ENCODE data around the gene CNIH1. TPM values are rescaled to one million over a fixed set of nuclear protein-coding genes. Genes with fewer than 3 reads are reported as not detected.
A peak's percentile ranks its signal among the peaks of the same experiment; 100 is the strongest.

Gene CNIH1
- total and polyA plus RNA-seq, 5 donors from 2014 or later = 40.5 to 112 (median 94.5) TPM

GRCh38 chr14:54475911-54476310 lies 34.7 kb upstream of the CNIH1 start:
- Histone ChIP-seq H3K36me3 (ENCODE audit: control insufficient read depth, insufficient read depth, low read length) (peaks cover 39% of the 10 kb centered on the region), H3K27me3 (ENCODE audit: control insufficient read depth, insufficient read depth, low read length) (no peaks in the 10 kb centered on the region), H3K27ac (ENCODE audit: insufficient read depth, low read length, poor library complexity, severe bottlenecking) (no peak overlapping the region), H3K4me1 (ENCODE audit: control insufficient read depth, insufficient read depth, low read length, poor library complexity, severe bottlenecking) (no peaks in the 10 kb centered on the region), H3K9me3 (ENCODE audit: control insufficient read depth in 2 of 2, low read length in 2 of 2) (no peaks in the 10 kb centered on the region), H3K4me3 (ENCODE audit: low read depth, low read length) (no peak overlapping the region)
- ATAC-seq (ENCODE audit: low read depth in 2 of 2) (no peak), DNase-seq (no peak)
- Mint-ChIP-seq H3K4me1 (peaks cover 6 to 15% (median 10%) of the 10 kb centered on the region in 4 donors), H3K27me3 (no peaks in the 10 kb centered on the region), H3K27ac (peak overlapping the region in 1 of 3 donors; percentile 54), H3K36me3 (peaks cover 35% of the 10 kb centered on the region), H3K9me3 (no peaks in the 10 kb centered on the region), H3K4me3 (no peak overlapping the region)

GRCh38 chr14:54475187-54475899 lies 34.2 kb upstream of the CNIH1 start:
- Histone ChIP-seq H3K4me3 (ENCODE audit: low read depth, low read length) (no peak overlapping the region), H3K4me1 (ENCODE audit: control insufficient read depth, insufficient read depth, low read length, poor library complexity, severe bottlenecking) (no peaks in the 10 kb centered on the region), H3K27ac (ENCODE audit: insufficient read depth, low read length, poor library complexity, severe bottlenecking) (peak overlapping the region; percentile 6), H3K9me3 (ENCODE audit: control insufficient read depth in 2 of 2, low read length in 2 of 2) (no peaks in the 10 kb centered on the region), H3K27me3 (ENCODE audit: control insufficient read depth, insufficient read depth, low read length) (no peaks in the 10 kb centered on the region), H3K36me3 (ENCODE audit: control insufficient read depth, insufficient read depth, low read length) (peaks cover 35% of the 10 kb centered on the region)
- H3K9me3 Mint-ChIP-seq = no peaks in the 10 kb centered on the region
- no peaks in the 10 kb centered on the region for H3K27me3 Mint-ChIP-seq
- H3K4me1 Mint-ChIP-seq = peaks cover 6 to 15% (median 10%) of the 10 kb centered on the region in 4 donors
- H3K4me3 Mint-ChIP-seq = no peak overlapping the region
- ATAC-seq (ENCODE audit: low read depth in 2 of 2) = no peak
- H3K36me3 Mint-ChIP-seq = peaks cover 38% of the 10 kb centered on the region
- H3K27ac Mint-ChIP-seq = peak overlapping the region in 1 of 3 donors; percentile 54
- DNase-seq = no peak

- no peaks in the 10 kb centered on the region for H3K9me3 Mint-ChIP-seq
- peaks cover 6 to 15% (median 10%) of the 10 kb centered on the region in 4 donors for H3K4me1 Mint-ChIP-seq
- DNase-seq = no peak
- peaks cover 43% of the 10 kb centered on the region for H3K36me3 Mint-ChIP-seq
- H3K27me3 Mint-ChIP-seq = no peaks in the 10 kb centered on the region
- peak overlapping the region in 1 of 3 donors; percentile 12 for H3K27ac Mint-ChIP-seq
- Histone ChIP-seq H3K9me3 (ENCODE audit: control insufficient read depth in 2 of 2, low read length in 2 of 2) (no peaks in the 10 kb centered on the region), H3K4me3 (ENCODE audit: low read depth, low read length) (no peak overlapping the region), H3K27me3 (ENCODE audit: control insufficient read depth, insufficient read depth, low read length) (no peaks in the 10 kb centered on the region), H3K27ac (ENCODE audit: insufficient read depth, low read length, poor library complexity, severe bottlenecking) (no peak overlapping the region), H3K36me3 (ENCODE audit: control insufficient read depth, insufficient read depth, low read length) (peaks cover 26% of the 10 kb centered on the region), H3K4me1 (ENCODE audit: control insufficient read depth, insufficient read depth, low read length, poor library complexity, severe bottlenecking) (no peaks in the 10 kb centered on the region)
- no peak overlapping the region for H3K4me3 Mint-ChIP-seq
- ATAC-seq (ENCODE audit: low read depth in 2 of 2) = no peak
Observed at GRCh38 chr14:54474232-54474793, 33.1 kb upstream of the CNIH1 start.

- Histone ChIP-seq H3K4me3 (ENCODE audit: low read depth, low read length) (no peak overlapping the region), H3K36me3 (ENCODE audit: control insufficient read depth, insufficient read depth, low read length) (peaks cover 11% of the 10 kb centered on the region), H3K27me3 (ENCODE audit: control insufficient read depth, insufficient read depth, low read length) (no peaks in the 10 kb centered on the region), H3K9me3 (ENCODE audit: control insufficient read depth in 2 of 2, low read length in 2 of 2) (peaks cover 6 to 10% of the 10 kb centered on the region in 2 experiments), H3K27ac (ENCODE audit: insufficient read depth, low read length, poor library complexity, severe bottlenecking) (no peak overlapping the region), H3K4me1 (ENCODE audit: control insufficient read depth, insufficient read depth, low read length, poor library complexity, severe bottlenecking) (no peaks in the 10 kb centered on the region)
- Mint-ChIP-seq H3K27ac (peak overlapping the region in 1 of 3 donors; percentile 20), H3K9me3 (peaks cover 0 to 8% (median 4%) of the 10 kb centered on the region in 7 donors), H3K4me1 (peaks cover 6 to 13% (median 8%) of the 10 kb centered on the region in 4 donors), H3K36me3 (peaks cover 43% of the 10 kb centered on the region), H3K4me3 (no peak overlapping the region), H3K27me3 (no peaks in the 10 kb centered on the region)
- ATAC-seq (ENCODE audit: low read depth in 2 of 2) (no peak), DNase-seq (no peak)
Observed at GRCh38 chr14:54472315-54472714, 31.1 kb upstream of the CNIH1 start.

GRCh38 chr14:54471641-54472040 lies 30.5 kb upstream of the CNIH1 start:
- H3K27me3 Mint-ChIP-seq = no peaks in the 10 kb centered on the region
- H3K27ac Mint-ChIP-seq = peak overlapping the region in 1 of 3 donors; percentile 47
- peaks cover 0 to 13% (median 7%) of the 10 kb centered on the region in 7 donors for H3K9me3 Mint-ChIP-seq
- Histone ChIP-seq H3K36me3 (ENCODE audit: control insufficient read depth, insufficient read depth, low read length) (peaks cover 7% of the 10 kb centered on the region), H3K4me1 (ENCODE audit: control insufficient read depth, insufficient read depth, low read length, poor library complexity, severe bottlenecking) (no peaks in the 10 kb centered on the region), H3K27me3 (ENCODE audit: control insufficient read depth, insufficient read depth, low read length) (no peaks in the 10 kb centered on the region), H3K9me3 (ENCODE audit: control insufficient read depth in 2 of 2, low read length in 2 of 2) (peaks cover 11 to 17% of the 10 kb centered on the region in 2 experiments), H3K4me3 (ENCODE audit: low read depth, low read length) (no peak overlapping the region), H3K27ac (ENCODE audit: insufficient read depth, low read length, poor library complexity, severe bottlenecking) (no peak overlapping the region)
- no peak for ATAC-seq (ENCODE audit: low read depth in 2 of 2)
- no peak for DNase-seq
- no peak overlapping the region for H3K4me3 Mint-ChIP-seq
- peaks cover 44% of the 10 kb centered on the region for H3K36me3 Mint-ChIP-seq
- H3K4me1 Mint-ChIP-seq = peaks cover 6 to 13% (median 7%) of the 10 kb centered on the region in 4 donors

GRCh38 chr14:54470701-54471100 lies 29.5 kb upstream of the CNIH1 start:
- ATAC-seq (ENCODE audit: low read depth in 2 of 2) = no peak
- no peak overlapping the region for H3K4me3 Mint-ChIP-seq
- peaks cover 2 to 13% (median 7%) of the 10 kb centered on the region in 7 donors for H3K9me3 Mint-ChIP-seq
- peak overlapping the region in 2 of 3 donors; percentile 2 to 38 for H3K27ac Mint-ChIP-seq
- peaks cover 43% of the 10 kb centered on the region for H3K36me3 Mint-ChIP-seq
- no peak overlapping the region for H3K4me3 ChIP-seq (ENCODE audit: low read depth, low read length)
- H3K27ac ChIP-seq (ENCODE audit: insufficient read depth, low read length, poor library complexity, severe bottlenecking) = no peak overlapping the region
- H3K27me3 Mint-ChIP-seq = no peaks in the 10 kb centered on the region
- no peak for DNase-seq
- H3K4me1 ChIP-seq (ENCODE audit: control insufficient read depth, insufficient read depth, low read length, poor library complexity, severe bottlenecking) = no peaks in the 10 kb centered on the region
- peaks cover 7% of the 10 kb centered on the region for H3K36me3 ChIP-seq (ENCODE audit: control insufficient read depth, insufficient read depth, low read length)
- H3K9me3 ChIP-seq (ENCODE audit: control insufficient read depth in 2 of 2, low read length in 2 of 2) = peaks cover 11 to 17% of the 10 kb centered on the region in 2 experiments
- no peaks in the 10 kb centered on the region for H3K27me3 ChIP-seq (ENCODE audit: control insufficient read depth, insufficient read depth, low read length)
- peaks cover 3 to 7% (median 5%) of the 10 kb centered on the region in 4 donors for H3K4me1 Mint-ChIP-seq

- H3K27me3 Mint-ChIP-seq = no peaks in the 10 kb centered on the region
- peaks cover 11 to 17% of the 10 kb centered on the region in 2 experiments for H3K9me3 ChIP-seq (ENCODE audit: control insufficient read depth in 2 of 2, low read length in 2 of 2)
- peaks cover 0 to 3% (median 1%) of the 10 kb centered on the region in 4 donors for H3K4me1 Mint-ChIP-seq
- no peaks in the 10 kb centered on the region for H3K4me1 ChIP-seq (ENCODE audit: control insufficient read depth, insufficient read depth, low read length, poor library complexity, severe bottlenecking)
- no peaks in the 10 kb centered on the region for H3K27me3 ChIP-seq (ENCODE audit: control insufficient read depth, insufficient read depth, low read length)
- H3K4me3 ChIP-seq (ENCODE audit: low read depth, low read length) = no peak overlapping the region
- peaks cover 34% of the 10 kb centered on the region for H3K36me3 Mint-ChIP-seq
- H3K4me3 Mint-ChIP-seq = peak overlapping the region in 1 of 4 donors; percentile 38
- no peak overlapping the region for H3K27ac ChIP-seq (ENCODE audit: insufficient read depth, low read length, poor library complexity, severe bottlenecking)
- no peak overlapping the region for H3K27ac Mint-ChIP-seq
- DNase-seq (no peak), ATAC-seq (ENCODE audit: low read depth in 2 of 2) (no peak)
- H3K36me3 ChIP-seq (ENCODE audit: control insufficient read depth, insufficient read depth, low read length) = no peaks in the 10 kb centered on the region
- H3K9me3 Mint-ChIP-seq = peaks cover 2 to 13% (median 7%) of the 10 kb centered on the region in 7 donors
Observed at GRCh38 chr14:54467280-54467679, 26.1 kb upstream of the CNIH1 start.

Measured in CD4-positive, CD25-positive, alpha-beta regulatory T cell (primary cell).